HG02884 (cell line): ENCODE data around the gene TMCC2.

Source experiments
- ATAC-seq: cut with Tn5 transposase; IDR thresholded peaks from one replicate; pipeline ENCODE4 v1.9.1; 2021; ENCODE audit warnings: mild to moderate bottlenecking, moderate library complexity; ENCODE audit not compliant: unreplicated experiment

TMCC2 gene

GRCh38 chr1:205259324-205259832 is 31.6 kb downstream of the TMCC2 start:
- no peak for ATAC-seq

- ATAC-seq = no peak
These were observed 32.3 kb downstream of the TMCC2 start for GRCh38 chr1:205259998-205260397.

GRCh38 chr1:205260948-205261732 is 33.4 kb downstream of the TMCC2 start:
- no peak for ATAC-seq

- ATAC-seq = no peak
These were observed 34.4 kb downstream of the TMCC2 start for GRCh38 chr1:205261946-205262691.

- no peak for ATAC-seq
These were observed 35.0 kb downstream of the TMCC2 start for GRCh38 chr1:205262731-205263171.

- no peak for ATAC-seq
These were observed 35.9 kb downstream of the TMCC2 start for GRCh38 chr1:205263580-205264190.

GRCh38 chr1:205266611-205267305 is 39.0 kb downstream of the TMCC2 start:
- ATAC-seq = no peak

GRCh38 chr1:205267306-205267902 is 39.7 kb downstream of the TMCC2 start:
- ATAC-seq = no peak

- ATAC-seq = no peak
These were observed 41.3 kb downstream of the TMCC2 start for GRCh38 chr1:205268846-205269680.

- ATAC-seq = no peak
These were observed 42.0 kb downstream of the TMCC2 start for GRCh38 chr1:205269711-205270110.

GRCh38 chr1:205270271-205270670 is 42.5 kb downstream of the TMCC2 start:
- no peak for ATAC-seq

GRCh38 chr1:205270764-205271163 is 43.0 kb downstream of the TMCC2 start:
- no peak for ATAC-seq

GRCh38 chr1:205271277-205271676 is 43.5 kb downstream of the TMCC2 start:
- ATAC-seq = no peak

- no peak for ATAC-seq
These were observed 44.0 kb downstream of the TMCC2 start for GRCh38 chr1:205271745-205272144.

GRCh38 chr1:205272536-205272935 is 44.8 kb downstream of the TMCC2 start:
- no peak for ATAC-seq

GRCh38 chr1:205273551-205273982 is 45.8 kb downstream of the TMCC2 start:
- no peak for ATAC-seq

- no peak for ATAC-seq
These were observed 46.4 kb downstream of the TMCC2 start for GRCh38 chr1:205274041-205274691.

- no peak for ATAC-seq
These were observed 47.4 kb downstream of the TMCC2 start for GRCh38 chr1:205275133-205275532.
